IPS DF 19.7 (cell line): ENCODE results near the gene CACNA1I.

Experiments used
- DNase-seq: peaks from one replicate; pipeline ENCODE4 v3.0.0-alpha.2; 2013; ENCODE audit warnings: low read depth, low spot score

Gene CACNA1I

DNA sequence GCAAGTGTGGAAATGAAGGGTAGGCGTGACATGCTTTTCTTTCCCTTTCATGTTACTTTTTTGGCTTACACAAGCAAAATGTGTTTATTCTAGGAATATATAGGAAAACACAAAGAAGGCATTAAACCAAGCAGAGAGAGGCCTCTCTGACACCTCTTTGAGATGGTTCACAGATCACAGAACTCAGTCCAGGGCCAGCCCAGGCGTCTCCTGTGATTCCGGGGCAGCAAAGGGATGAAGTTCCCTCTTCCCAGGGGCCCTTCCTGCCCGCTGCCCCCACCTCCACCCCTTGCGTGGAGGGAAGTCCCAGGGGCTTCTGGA lies 78.0 kb downstream of the CACNA1I start:
- DNase-seq, result no peak

DNA sequence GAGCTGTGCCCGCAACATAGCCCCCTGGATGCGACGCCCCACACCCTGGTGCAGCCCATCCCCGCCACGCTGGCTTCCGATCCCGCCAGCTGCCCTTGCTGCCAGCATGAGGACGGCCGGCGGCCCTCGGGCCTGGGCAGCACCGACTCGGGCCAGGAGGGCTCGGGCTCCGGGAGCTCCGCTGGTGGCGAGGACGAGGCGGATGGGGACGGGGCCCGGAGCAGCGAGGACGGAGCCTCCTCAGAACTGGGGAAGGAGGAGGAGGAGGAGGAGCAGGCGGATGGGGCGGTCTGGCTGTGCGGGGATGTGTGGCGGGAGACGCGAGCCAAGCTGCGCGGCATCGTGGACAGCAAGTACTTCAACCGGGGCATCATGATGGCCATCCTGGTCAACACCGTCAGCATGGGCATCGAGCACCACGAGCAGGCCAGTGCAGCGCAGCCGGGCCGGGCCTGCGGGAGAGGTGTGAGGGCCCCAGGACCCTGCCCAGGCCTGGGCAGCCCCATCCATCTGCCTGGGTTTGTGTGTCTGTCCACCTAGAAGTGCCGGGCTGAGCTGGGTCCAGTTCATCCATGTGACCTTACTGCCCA lies 79.0 kb downstream of the CACNA1I start:
- no peak for DNase-seq

GRCh38 chr22:39651053-39651996 lies 80.8 kb downstream of the CACNA1I start:
- DNase-seq, result no peak

- no peak for DNase-seq
These were observed 82.6 kb downstream of the CACNA1I start for GRCh38 chr22:39652990-39653786.

GRCh38 chr22:39653787-39654077 lies 83.2 kb downstream of the CACNA1I start:
- no peak for DNase-seq

- no peak for DNase-seq
These were observed 83.8 kb downstream of the CACNA1I start for GRCh38 chr22:39654131-39654926.

DNA sequence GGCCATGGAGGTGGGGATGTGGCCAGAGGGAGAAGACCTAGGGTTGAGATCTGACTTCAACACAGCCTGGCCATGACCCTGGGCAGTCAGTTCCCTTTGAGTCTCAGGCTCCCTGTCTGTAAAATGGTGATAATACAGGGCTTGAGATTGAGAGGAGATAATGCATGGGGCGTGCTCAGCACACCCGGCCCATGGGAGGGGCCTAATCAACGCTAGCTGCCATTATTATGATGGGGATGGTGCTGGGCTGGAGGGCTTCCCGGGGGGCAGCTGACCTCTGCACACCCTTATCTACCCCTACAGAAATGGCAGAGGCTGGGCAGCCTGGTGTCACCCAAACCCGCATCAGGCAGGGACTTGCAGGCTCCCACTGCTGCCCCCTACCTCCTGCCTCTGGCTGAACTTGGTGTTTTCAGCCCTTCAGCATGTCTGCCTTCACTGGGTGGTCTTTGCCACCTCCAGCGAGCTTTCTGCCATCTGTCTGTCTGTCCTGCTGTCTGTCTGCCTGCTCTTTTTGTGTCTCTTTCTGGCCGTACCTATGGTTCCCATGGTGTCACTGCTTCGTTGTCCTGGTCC lies 84.5 kb downstream of the CACNA1I start:
- DNase-seq, result no peak

- no peak for DNase-seq
These were observed 85.3 kb downstream of the CACNA1I start for GRCh38 chr22:39655831-39656230.

- DNase-seq, result no peak
These were observed 86.2 kb downstream of the CACNA1I start for GRCh38 chr22:39656495-39657490.

GRCh38 chr22:39658367-39658766 lies 87.8 kb downstream of the CACNA1I start:
- no peak for DNase-seq

DNA sequence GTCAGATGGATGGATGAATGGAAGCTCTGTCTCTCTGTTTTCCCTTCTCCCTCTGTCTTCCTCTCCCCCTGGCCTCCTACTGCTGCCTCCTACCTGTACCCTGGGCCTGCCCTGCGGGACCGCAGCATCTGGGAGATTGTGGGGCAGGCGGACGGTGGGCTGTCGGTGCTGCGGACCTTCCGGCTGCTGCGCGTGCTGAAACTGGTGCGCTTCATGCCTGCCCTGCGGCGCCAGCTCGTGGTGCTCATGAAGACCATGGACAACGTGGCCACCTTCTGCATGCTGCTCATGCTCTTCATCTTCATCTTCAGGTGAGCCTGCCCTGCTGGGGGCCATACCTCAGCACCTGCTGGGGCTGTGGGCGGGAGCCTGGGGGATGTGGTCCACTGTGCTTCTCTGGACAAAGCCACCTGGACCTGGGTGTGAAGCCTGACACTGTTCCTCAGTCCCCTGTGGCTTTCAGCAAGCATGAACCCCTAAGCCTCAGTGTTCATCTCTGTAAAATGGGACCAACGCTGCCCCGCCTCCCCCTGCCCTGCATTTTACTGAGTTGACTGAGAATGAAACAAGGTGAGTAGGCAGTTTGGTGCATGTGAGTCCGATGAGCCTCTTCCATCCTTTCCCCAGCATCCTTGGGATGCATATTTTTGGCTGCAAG lies 88.4 kb downstream of the CACNA1I start:
- DNase-seq, result no peak

- no peak for DNase-seq
These were observed 90.9 kb downstream of the CACNA1I start for GRCh38 chr22:39661501-39661841.

GRCh38 chr22:39661842-39662685 lies 91.5 kb downstream of the CACNA1I start:
- no peak for DNase-seq

- no peak for DNase-seq
These were observed 92.1 kb downstream of the CACNA1I start for GRCh38 chr22:39662686-39663052.

GRCh38 chr22:39663751-39664150 lies 93.2 kb downstream of the CACNA1I start:
- no peak for DNase-seq

GRCh38 chr22:39664485-39665200 lies 94.1 kb downstream of the CACNA1I start:
- no peak for DNase-seq

DNA sequence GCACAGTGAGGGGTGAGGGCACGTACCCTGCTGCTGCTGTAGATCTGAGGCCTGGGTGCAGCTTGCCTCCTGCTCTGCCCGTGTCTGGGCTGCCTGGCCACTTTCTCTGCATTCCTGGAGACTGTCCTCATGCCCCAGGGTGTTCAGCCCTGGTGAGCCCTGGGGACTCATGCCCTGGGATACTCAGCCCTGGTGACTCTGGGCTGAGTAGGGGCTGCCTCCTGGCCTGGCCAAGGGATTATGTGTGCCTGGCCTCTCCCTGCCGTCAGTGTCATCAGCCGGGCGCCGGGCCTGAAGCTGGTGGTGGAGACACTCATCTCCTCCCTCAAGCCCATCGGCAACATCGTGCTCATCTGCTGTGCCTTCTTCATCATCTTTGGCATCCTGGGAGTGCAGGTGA lies 94.7 kb downstream of the CACNA1I start:
- DNase-seq, result no peak
